CD4-positive, alpha-beta T cell treated with Interferon alpha-2 for 1 hour (primary cell): ENCODE results near the gene BTBD19.
"Not testable (repeated sequence)": the region's sequence is repeated elsewhere in the genome, so short reads cannot be mapped to it uniquely, and the experiment has no call there.

Source experiments
- DNase-seq, 2 donors: peaks; one replicate each; pipeline ENCODE4 v3.0.0-alpha.2; 2020 to 2022

BTBD19 gene

DNA sequence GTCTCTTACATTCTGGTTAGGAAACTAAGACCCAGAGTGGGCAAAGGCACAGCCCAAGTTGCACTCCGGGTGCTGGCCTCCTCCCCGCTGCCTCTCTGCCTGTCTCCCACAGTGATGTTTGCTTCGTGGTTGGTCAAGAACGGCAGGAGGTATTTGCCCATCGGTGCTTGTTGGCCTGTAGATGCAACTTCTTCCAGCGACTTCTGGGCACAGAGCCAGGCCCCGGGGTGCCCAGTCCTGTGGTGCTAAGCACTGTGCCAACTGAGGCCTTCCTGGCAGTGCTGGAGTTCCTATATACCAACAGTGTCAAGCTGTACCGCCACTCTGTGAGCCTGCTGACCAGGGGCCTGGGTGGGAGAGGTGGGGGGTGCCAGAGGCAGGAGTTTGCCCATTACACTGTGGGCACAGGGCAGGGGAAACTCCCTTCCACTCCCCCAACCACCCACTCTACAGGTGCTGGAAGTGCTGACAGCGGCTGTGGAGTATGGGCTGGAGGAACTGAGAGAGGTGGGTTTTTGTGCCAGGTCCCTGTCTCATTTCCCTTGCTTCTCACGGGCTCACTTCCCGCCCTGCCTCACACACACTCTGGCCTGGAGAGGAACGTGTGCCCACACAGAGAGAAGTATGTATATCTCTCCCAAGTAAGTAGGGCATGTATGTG is 1.9 kb downstream of the BTBD19 start:
- DNase-seq: peak; percentile 33 to 59

DNA sequence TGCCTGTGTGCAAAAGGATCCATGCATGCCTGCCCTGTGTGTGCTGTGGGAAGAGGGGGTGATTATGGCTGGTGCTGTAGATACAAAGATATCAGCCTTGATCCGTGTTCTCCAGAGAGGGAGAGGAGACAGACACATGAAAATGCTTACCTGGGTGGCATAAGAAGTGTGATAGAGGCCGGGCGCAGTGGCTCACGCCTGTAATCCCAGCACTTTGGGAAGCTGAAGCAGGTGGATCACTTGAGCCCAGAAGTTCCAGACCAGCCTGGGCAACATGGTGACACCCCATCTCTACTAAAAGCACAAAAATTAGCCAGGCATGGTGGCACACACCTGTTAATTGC is 2.4 kb downstream of the BTBD19 start:
- DNase-seq: not testable (repeated sequence)

GRCh38 chr1:44811234-44811633 is 2.9 kb downstream of the BTBD19 start:
- DNase-seq: no peak

DNA sequence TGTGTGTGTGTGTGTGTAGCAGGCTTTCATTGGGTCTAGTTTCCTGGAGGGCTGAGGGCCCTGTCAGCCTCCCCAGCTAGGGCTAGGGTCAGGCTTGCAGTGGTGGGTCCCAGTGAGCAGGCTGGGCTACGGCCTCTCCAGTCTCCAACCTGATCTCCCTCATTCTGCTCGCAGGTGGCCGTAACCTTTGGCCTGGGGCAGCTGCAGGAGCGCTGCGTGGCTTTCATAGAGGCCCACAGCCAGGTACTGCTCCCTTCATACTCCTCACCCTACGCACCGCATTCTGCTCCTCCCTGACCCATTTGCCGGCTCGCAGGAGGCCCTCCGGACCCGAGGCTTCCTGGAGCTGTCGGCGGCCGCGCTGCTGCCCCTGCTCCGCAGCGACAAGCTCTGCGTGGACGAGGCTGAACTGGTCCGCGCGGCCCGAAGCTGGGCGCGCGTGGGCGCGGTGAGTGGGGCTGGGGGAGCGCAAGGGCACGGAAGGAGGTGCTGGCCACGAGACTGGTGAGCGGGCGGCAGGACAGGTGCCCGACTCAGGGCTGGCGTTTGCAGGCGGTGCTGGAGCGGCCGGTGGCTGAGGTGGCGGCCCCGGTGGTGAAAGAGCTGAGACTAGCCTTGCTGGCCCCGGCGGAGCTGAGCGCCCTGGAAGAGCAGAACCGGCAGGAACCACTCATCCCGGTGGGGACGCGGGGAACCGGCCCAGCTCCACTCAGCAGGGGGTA is 4.7 kb downstream of the BTBD19 start:
- DNase-seq: no peak

DNA sequence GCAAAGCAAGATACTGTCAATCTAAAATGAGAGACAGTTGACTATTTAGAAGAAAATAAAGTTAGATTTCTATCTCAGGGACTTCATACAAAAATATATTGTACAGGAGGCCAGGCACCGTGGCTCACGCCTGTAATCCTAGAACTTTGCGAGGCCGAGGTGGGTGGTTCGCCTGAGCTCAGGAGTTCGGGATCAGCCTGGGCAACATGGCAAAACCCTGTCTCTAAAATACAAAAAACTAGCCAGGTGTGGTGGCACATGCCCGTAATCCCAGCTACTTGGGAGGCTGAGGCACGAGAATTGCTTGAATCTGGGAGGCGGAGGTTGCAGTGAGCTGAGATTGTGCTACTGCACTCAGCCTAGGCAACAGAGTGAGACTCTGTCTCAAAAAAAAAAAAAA is 7.6 kb downstream of the BTBD19 start:
- not testable (repeated sequence) for DNase-seq

DNA sequence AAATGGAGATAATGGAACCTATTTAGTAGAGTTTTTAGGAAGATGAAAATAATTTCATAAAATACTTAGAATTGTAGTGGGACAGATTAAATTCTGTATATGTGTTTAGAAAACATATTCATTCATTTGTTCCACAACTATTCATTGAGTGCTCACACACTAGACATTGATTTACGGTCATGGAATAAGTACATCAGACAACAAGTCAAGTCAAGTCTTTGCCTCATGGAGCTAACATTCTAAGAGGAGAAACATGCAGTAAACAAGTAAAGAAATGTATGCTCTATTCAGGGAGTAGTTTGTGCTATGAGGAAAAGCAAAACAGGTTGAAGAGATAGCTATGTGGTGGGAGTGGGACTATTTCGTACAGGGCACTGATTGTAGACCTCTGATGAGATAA is 9.0 kb downstream of the BTBD19 start:
- no peak for DNase-seq

- DNase-seq: no peak
These were observed 9.6 kb downstream of the BTBD19 start for GRCh38 chr1:44817771-44818495.

- no peak for DNase-seq
These were observed 10.9 kb downstream of the BTBD19 start for GRCh38 chr1:44819196-44819607.

- peak; percentile 88 to 89 for DNase-seq
These were observed 11.4 kb downstream of the BTBD19 start for GRCh38 chr1:44819608-44820327.

DNA sequence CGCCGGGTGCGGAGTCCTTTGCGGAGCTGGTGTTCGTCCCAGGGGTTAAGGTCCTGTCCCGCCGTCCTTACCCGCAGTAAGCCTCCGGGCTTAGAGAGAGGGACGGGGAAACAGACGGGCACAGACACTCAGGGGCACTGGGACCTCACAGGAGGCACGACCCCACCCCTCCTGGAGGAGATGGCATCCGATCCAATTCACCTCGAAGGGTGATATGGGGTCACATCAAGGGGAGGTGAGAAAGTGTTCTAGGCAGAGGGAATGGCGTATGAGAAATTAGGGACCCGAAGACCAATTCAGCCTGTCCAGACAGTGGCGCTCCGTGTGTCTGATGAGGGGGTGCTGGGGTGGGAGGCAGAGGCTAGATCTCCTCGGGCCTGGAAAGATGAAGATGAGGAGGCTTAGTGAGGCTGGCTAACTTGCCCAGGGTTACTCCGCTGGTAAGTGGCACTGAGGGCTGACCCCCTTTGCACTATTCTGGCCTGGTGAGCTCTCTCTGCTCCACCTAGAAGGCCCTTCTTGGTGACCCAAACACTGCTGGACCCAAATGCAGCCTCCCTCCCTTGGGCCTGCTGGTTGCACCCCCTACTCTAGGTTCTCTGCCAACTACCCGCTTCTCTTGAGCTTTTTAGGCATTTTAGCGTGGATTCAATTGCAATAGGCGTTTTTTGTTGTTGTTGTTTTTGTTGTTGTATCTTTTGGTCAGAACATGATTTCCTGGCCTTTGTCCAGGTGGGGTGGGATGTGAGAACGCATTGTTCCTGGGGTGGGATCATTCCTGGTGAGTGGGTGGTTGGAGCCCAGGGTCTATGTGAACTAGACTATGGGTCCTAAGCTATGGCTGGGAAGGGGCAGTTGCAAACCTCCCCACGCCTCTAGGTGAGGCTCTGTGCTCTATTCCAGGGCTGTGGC is 12.3 kb downstream of the BTBD19 start:
- no peak for DNase-seq

GRCh38 chr1:44821240-44821715 is 13.0 kb downstream of the BTBD19 start:
- no peak for DNase-seq

- no peak for DNase-seq
These were observed 13.9 kb downstream of the BTBD19 start for GRCh38 chr1:44822131-44822701.

- DNase-seq: no peak
These were observed 14.7 kb downstream of the BTBD19 start for GRCh38 chr1:44822981-44823451.

DNA sequence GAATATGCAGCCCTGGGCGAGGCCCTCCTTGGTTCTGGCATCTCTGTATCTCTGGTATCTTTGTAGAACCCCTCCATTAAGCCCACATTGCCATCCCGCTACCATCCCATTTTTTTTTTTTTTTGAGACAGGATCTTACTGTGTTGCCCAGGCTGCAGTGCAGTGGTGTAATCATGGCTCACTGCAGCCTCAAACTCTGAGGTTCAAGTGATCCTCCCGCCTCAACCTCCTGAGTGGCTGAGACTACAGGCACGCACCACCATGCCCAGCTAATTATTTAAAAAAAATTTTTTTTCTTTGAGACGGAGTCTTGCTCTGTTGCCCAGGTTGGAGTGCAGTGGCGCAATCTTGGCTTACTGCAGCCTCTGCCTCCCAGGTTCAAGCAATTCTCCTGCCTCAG is 16.1 kb downstream of the BTBD19 start:
- DNase-seq: not testable (repeated sequence)

GRCh38 chr1:44826375-44827196 is 18.3 kb downstream of the BTBD19 start:
- DNase-seq: peak in 1 of 2 donors; percentile 52

GRCh38 chr1:44827197-44828002 is 19.1 kb downstream of the BTBD19 start:
- no peak for DNase-seq

DNA sequence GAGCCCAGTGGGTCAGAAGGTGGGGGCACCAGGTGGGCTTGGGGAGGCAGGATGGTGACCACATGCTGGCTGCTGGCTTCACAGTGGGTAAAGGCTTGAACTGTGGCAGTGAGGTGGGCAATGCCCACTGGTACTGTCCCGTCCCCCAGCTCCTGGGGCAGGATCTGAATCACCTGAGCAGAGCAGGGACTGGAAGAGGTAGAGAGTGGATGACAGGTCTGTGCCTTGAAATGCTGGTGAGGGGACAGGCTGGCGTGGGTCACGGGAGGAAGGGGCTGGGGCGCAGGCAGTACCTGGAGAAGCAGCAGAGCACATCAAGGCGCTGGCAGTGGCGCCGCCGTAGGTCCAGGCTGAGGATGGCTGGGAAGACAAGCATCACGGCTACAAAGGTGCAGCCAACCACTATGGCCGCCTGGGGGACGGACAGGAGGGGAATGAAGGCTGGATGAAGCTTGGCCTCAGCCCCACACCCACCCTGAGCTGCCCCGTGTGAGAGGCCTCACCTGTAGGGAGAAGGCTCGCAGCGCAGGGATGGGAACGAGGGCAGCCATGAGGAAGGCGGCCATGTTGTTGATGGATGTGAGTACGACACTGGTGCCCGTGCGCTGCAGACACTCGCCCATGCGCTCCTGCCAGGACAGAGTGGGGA is 19.8 kb downstream of the BTBD19 start:
- DNase-seq: no peak

GRCh38 chr1:44828841-44829440 is 20.6 kb downstream of the BTBD19 start:
- no peak for DNase-seq
